Testis (tissue), 2 donors: ENCODE data around the gene FHOD3.

Experiments
- POLR2A ChIP-seq: fragments of 450-650 bp; IDR thresholded peaks from one replicate; pipeline ENCODE4 v1.6.1; 2017; ENCODE audit warnings: antibody characterized with exemption, mild to moderate bottlenecking, moderate library complexity
- TF ChIP-seq, protein P1 (sequence below), 3 experiments: fragments of 450-650 bp in 2 of 3; fragments of 200-600 bp in 1 of 3; sonication (generic) in 1 of 3; IDR thresholded peaks; one replicate each; pipeline ENCODE4 v1.5.1; 2016 to 2019; ENCODE audit warnings: antibody characterized with exemption in 3 of 3, mild to moderate bottlenecking in 2 of 3, moderate library complexity in 1 of 3

DNA sequence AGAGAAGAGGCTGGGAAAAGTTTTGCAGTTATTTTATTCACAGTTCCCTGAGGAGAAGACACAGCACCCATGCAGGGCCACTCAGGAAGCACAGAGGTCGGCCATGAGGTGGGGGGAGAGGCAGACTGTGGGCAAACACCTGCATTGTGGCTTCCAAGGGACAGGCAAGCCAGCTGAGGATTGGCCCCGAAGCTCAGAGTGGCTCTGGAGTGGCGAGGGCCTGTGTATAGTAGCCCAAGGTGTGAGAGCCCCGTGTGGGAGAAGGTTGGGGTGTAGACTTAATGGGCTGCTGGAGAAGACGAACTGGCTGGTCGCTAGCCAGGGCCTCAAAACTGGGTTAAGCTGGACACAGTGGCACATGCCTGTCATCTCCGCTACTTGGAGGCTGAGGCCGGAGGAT lies 218.7 kb downstream of the FHOD3 start:
- no peak for TF ChIP-seq POLR2A
- TF ChIP-seq, protein P1, sequence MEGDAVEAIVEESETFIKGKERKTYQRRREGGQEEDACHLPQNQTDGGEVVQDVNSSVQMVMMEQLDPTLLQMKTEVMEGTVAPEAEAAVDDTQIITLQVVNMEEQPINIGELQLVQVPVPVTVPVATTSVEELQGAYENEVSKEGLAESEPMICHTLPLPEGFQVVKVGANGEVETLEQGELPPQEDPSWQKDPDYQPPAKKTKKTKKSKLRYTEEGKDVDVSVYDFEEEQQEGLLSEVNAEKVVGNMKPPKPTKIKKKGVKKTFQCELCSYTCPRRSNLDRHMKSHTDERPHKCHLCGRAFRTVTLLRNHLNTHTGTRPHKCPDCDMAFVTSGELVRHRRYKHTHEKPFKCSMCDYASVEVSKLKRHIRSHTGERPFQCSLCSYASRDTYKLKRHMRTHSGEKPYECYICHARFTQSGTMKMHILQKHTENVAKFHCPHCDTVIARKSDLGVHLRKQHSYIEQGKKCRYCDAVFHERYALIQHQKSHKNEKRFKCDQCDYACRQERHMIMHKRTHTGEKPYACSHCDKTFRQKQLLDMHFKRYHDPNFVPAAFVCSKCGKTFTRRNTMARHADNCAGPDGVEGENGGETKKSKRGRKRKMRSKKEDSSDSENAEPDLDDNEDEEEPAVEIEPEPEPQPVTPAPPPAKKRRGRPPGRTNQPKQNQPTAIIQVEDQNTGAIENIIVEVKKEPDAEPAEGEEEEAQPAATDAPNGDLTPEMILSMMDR (IDR thresholded peaks at IDR 0.05) = no peak
